GM12865 (cell line): ENCODE measurements around the gene SAPCD2.
"Not testable (repeated sequence)": the region's sequence is repeated elsewhere in the genome, so short reads cannot be mapped to it uniquely, and the experiment has no call there.

Experiments used
- DNase-seq: peaks from one replicate; pipeline ENCODE4 v3.0.0; 2010; ENCODE audit warnings: low read depth
- H3K4me3 ChIP-seq: 2 replicates; pipeline ENCODE4 v1.5.1; 2011; ENCODE audit warnings: mild to moderate bottlenecking, low read depth, low read length, control low read depth
- CTCF ChIP-seq: IDR thresholded peaks from 2 replicates; pipeline ENCODE4 v1.5.1; 2011; ENCODE audit warnings: low read length, control low read depth, low read depth, inconsistent platforms; ENCODE audit not compliant: insufficient read depth; ENCODE audit errors: missing control alignments

SAPCD2 gene

GRCh38 chr9:137034709-137035506, 35.4 kb downstream of the SAPCD2 start:
- TF ChIP-seq CTCF = peak; percentile 96
- peak overlapping the region; percentile 1; the same call in 1 of the 2 replicates for H3K4me3 ChIP-seq
- peak; percentile 94 for DNase-seq

DNA sequence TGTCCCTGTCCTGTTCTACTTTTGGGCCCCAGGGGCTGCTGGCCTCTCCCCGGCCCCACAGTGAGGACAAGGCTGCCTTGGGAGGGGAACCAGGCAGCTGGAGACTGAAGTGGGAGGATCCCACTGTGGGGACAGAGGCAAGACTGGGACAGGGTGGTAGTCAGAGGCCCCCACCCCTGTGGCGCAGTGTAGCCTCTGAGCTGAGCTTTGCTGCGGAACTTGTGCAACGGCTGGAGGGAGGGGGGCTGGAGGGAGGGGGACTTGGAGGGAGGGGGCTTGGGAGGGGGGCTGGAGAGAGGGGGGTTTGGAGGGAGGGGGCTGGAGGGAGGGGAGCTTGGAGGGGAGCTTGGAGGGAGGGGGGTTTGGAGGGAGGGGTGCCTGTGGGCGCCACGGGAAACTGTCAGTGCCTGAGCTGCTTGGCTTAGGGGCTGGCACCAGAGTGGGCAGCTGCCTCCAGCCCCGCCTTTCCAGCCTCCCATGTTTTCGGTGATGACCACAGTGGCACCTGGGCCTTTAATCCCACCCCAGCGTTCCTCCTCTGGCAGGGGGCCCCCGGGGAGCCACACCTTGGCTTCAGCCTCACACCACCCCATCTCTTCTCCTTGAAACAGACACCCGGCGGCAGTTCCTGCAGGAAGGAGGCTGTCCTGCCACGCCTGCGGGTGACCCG, 36.2 kb downstream of the SAPCD2 start:
- DNase-seq = no peak
- no peak for TF ChIP-seq CTCF
- H3K4me3 ChIP-seq = peak overlapping the region; percentile 1; the same call in 1 of the 2 replicates

DNA sequence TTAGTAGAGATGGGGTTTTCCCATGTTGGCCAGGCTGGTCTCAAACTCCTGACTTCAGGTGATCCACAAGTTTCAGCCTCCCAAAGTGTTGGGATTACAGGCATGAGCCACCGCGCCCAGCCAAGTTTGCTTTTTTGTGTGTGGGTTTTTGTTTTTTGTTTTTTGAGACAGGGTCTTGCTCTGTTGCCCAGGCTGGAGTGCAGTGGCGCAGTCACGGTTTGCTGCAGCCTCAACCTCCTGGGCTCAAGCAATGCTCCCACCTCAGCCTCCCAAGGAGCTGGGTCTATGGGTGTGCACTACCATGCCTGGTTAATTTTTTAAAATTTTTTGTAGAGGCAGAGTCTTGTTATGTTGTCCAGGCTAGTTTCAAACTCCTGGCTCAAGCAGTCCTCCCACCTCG, 36.9 kb downstream of the SAPCD2 start:
- not testable (repeated sequence) for H3K4me3 ChIP-seq, DNase-seq

- peak; percentile 62 for DNase-seq
- peak overlapping the region; percentile 6 for H3K4me3 ChIP-seq
- no peak for TF ChIP-seq CTCF
Observed at GRCh38 chr9:137032858-137033257, 37.5 kb downstream of the SAPCD2 start.

DNA sequence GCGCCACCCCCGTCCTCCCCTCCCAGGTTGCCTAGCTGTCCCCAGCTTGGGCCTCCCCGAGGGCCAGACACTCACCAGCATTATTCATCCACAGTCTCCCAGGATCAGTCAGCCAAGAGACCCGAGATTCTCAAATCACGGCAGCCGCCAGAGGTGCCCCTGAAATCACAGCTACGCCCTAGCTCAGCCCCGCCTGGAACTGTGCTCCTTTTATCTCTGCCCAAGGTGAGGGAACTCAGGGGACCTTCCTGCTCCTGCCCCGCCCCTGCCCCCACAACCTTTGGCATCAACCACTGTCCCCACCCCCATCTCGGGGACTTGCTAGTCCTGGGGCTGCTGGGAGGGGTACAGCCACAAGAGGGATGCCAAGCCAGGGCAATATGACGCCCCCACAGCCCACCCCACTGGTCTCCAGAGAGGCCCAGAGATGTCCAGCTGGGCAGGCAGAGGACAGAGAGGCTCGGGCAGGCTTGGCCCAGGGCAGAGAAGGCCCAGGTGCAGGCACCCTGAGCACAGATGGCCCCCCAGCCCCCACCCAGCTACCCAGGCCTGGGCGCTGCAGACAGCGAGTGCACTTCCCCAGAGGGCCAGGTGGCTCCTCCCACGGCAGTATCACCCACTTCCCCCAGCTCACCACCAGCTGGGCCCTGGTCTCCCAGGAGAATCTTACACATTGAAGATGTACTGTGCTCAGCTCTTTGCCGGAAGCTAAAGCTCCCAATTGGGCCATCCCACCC, 38.3 kb downstream of the SAPCD2 start, which contains the start of gene FUT7:
Gene FUT7, minus strand, starts transcription at position 185 of the 737 bp plus-strand sequence. Its CDS starts 97 bp downstream, at position 88.
- DNase-seq = peak; percentile 47
- peak within 1 kb of the TSS; percentile 6 for H3K4me3 ChIP-seq
- no peak for TF ChIP-seq CTCF

DNA sequence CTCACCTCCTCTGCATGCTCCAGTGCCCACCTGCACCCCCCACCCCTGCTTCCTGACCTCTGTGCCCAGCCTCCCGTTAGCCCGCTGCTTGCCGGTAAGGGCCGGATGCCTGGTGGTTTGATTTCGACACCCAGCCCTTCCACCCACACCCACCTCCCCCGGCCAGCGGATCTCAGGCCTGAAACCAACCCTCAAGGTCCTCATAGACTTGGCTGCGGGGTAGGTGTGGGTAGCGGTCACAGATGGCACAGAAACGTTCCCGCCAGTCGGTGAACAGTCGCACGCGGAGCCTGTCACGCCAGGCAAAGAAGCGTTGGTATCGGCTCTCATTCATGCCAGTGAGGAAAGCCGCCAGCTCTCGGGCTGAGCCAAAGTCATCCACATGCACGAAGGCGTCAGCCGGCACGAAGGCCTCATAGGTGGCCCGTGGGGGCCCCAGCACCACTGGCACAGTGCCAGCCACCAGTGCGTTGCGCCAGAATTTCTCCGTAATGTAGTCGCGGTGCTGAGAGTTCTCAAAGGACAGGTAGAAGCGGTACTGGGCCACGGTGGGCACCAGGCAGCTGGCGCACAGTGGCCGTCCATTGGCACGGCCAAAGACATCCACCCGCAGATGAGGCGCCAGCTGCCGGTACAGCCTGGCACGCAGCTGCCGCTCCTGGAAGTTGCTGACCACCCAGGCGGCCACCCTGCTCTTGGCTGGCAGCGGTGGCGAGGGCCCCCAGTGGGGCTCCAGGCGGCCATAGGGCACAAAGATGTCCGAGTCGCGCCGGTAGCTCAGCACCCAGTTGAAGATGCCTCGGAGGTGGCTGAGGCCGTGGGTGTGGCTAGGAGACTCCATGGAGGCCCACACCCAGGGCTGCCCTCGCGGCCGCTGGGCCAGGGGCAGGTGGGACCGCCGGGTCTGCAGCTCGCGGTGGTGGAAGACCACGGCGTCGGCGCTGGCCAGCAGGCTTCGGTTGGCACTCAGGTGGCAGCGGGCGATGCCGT, 39.5 kb downstream of the SAPCD2 start:
- peak overlapping the region; percentile 6 for H3K4me3 ChIP-seq
- peak; percentile 81 for DNase-seq

More for the DNA sequence above, 39.5 kb downstream of the SAPCD2 start:
- no peak for TF ChIP-seq CTCF
